Tibial nerve (tissue), 4 donors: ENCODE measurements around the gene STMND1. TPM values are rescaled to one million over a fixed set of nuclear protein-coding genes. Genes with fewer than 3 reads are reported as not detected.

ENCODE experiments used
- DNase-seq, 2 donors: peaks; one replicate each; pipeline ENCODE4 v3.0.0-alpha.2; 2019; ENCODE audit warnings: low spot score in 2 of 2
- H3K27ac ChIP-seq, 4 donors: fragments of 200-600 bp; sonication (generic) in 3 of 4; one replicate each; pipeline ENCODE4 v1.5.1; 2017 to 2019; ENCODE audit warnings: mild to moderate bottlenecking in 1 of 4
- H3K27me3 ChIP-seq, 2 donors: fragments of 200-600 bp; sonication (generic) in 1 of 2; one replicate each; pipeline versions ENCODE4 v1.5.1 to v1.6.0; 2017 to 2019
- H3K36me3 ChIP-seq, 3 donors: fragments of 200-600 bp; sonication (generic); one replicate each; pipeline ENCODE4 v1.5.1; 2018 to 2019
- H3K4me1 ChIP-seq, 4 donors: fragments of 200-600 bp; sonication (generic) in 3 of 4; one replicate each; pipeline ENCODE4 v1.5.1; 2017 to 2019
- H3K4me3 ChIP-seq, 4 donors: fragments of 200-600 bp; sonication (generic) in 3 of 4; one replicate each; pipeline ENCODE4 v1.5.1; 2017 to 2019; ENCODE audit warnings: mild to moderate bottlenecking in 1 of 4, moderate library complexity in 1 of 4
- H3K9me3 ChIP-seq, 4 donors: fragments of 200-600 bp; sonication (generic) in 3 of 4; one replicate each; pipeline ENCODE4 v1.5.1; 2017 to 2019
- EP300 ChIP-seq, 2 donors: sonication (generic); formaldehyde crosslinking; IDR thresholded peaks; one replicate each; pipeline ENCODE4 v1.6.1; 2017; ENCODE audit warnings: antibody characterized with exemption in 2 of 2, mild to moderate bottlenecking in 1 of 2
- POLR2A ChIP-seq, 2 donors: fragments of 450-650 bp; IDR thresholded peaks; one replicate each; pipeline ENCODE4 v1.6.1; 2017; ENCODE audit warnings: antibody characterized with exemption in 2 of 2, mild to moderate bottlenecking in 2 of 2, moderate library complexity in 2 of 2
- WGBS, 2 donors: methylation state at CpG; one replicate each; pipeline ENCODE4 v1.1.5; 2018; 5-methylcytosine and 5-hydroxymethylcytosine counted together
- total RNA-seq, 4 donors: library from RNA; depleted of rRNA; stranded (reverse); fragments of >200 nt; gene quantifications; one replicate each; pipeline ENCODE4 v1.1.0, GENCODE V29; 2016
- TF ChIP-seq, protein P1 (sequence below), 5 experiments: fragments of 200-600 bp in 3 of 5; fragments of 450-650 bp in 2 of 5; sonication (generic) in 3 of 5; IDR thresholded peaks; one replicate each; pipeline ENCODE4 v1.5.1; 2016 to 2019; ENCODE audit warnings: antibody characterized with exemption in 5 of 5, mild to moderate bottlenecking in 3 of 5, moderate library complexity in 2 of 5

STMND1 gene
- total RNA-seq, 4 donors from 2014 or later: not detected

GRCh38 chr6:17132967-17133366, 31.1 kb downstream of the STMND1 start:
- H3K4me1 ChIP-seq: no peaks in the 10 kb centered on the region
- H3K27ac ChIP-seq: no peak overlapping the region
- H3K4me3 ChIP-seq: no peak overlapping the region
- peaks cover 0 to 38% (median 3%) of the 10 kb centered on the region in 4 donors for H3K9me3 ChIP-seq
- no peaks in the 10 kb centered on the region for H3K36me3 ChIP-seq
- no peak for DNase-seq
- no peaks in the 10 kb centered on the region for H3K27me3 ChIP-seq
- TF ChIP-seq EP300 (IDR thresholded peaks at IDR 0.05): no peak
- TF ChIP-seq POLR2A (IDR thresholded peaks at IDR 0.05): no peak
- TF ChIP-seq, protein P1, sequence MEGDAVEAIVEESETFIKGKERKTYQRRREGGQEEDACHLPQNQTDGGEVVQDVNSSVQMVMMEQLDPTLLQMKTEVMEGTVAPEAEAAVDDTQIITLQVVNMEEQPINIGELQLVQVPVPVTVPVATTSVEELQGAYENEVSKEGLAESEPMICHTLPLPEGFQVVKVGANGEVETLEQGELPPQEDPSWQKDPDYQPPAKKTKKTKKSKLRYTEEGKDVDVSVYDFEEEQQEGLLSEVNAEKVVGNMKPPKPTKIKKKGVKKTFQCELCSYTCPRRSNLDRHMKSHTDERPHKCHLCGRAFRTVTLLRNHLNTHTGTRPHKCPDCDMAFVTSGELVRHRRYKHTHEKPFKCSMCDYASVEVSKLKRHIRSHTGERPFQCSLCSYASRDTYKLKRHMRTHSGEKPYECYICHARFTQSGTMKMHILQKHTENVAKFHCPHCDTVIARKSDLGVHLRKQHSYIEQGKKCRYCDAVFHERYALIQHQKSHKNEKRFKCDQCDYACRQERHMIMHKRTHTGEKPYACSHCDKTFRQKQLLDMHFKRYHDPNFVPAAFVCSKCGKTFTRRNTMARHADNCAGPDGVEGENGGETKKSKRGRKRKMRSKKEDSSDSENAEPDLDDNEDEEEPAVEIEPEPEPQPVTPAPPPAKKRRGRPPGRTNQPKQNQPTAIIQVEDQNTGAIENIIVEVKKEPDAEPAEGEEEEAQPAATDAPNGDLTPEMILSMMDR (IDR thresholded peaks at IDR 0.05): no peak

DNA sequence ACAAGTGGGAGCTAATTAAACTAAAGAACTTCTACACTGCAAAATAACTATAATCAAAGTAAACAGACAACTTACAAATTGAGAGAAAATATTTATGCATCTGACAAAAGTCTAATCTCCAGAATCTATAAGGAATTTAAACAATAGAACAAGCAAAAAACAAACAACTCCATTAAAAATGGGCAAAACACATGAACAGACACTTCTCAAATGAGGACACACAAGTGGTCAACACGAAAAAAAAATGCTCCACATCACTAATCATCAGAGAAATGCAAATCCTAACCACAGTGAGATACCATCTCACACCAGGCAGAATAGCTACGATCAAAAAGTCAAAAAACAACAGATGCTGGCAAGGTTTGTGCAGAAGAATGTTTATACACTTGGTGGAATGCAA, 36.2 kb downstream of the STMND1 start:
- WGBS, 2 donors: 47 to 54% methylated on average over 2 of the region's 2 CpGs
- TF ChIP-seq EP300 (IDR thresholded peaks at IDR 0.05): no peak
- no peak for TF ChIP-seq POLR2A (IDR thresholded peaks at IDR 0.05)
- TF ChIP-seq, protein P1 (IDR thresholded peaks at IDR 0.05): no peak
- no peaks in the 10 kb centered on the region for H3K36me3 ChIP-seq
- no peak overlapping the region for H3K27ac ChIP-seq
- H3K9me3 ChIP-seq: peaks cover 0 to 46% (median 7%) of the 10 kb centered on the region in 4 donors
- no peaks in the 10 kb centered on the region for H3K4me1 ChIP-seq
- H3K4me3 ChIP-seq: no peak overlapping the region
- no peaks in the 10 kb centered on the region for H3K27me3 ChIP-seq
- no peak for DNase-seq

GRCh38 chr6:17144016-17144415, 42.2 kb downstream of the STMND1 start:
- Histone ChIP-seq H3K9me3 (peaks cover 0 to 33% (median 2%) of the 10 kb centered on the region in 4 donors), H3K27ac (no peak overlapping the region), H3K27me3 (no peaks in the 10 kb centered on the region), H3K4me1 (no peaks in the 10 kb centered on the region), H3K4me3 (no peak overlapping the region), H3K36me3 (no peaks in the 10 kb centered on the region)
- DNase-seq: no peak
- no peak for TF ChIP-seq POLR2A (IDR thresholded peaks at IDR 0.05)
- TF ChIP-seq, protein P1 (IDR thresholded peaks at IDR 0.05): no peak
- TF ChIP-seq EP300 (IDR thresholded peaks at IDR 0.05): no peak
- 100% methylated on average over 1 of the region's 1 CpG for WGBS, 2 donors

GRCh38 chr6:17149571-17149970, 47.7 kb downstream of the STMND1 start:
- TF ChIP-seq POLR2A (IDR thresholded peaks at IDR 0.05) (no peak), EP300 (IDR thresholded peaks at IDR 0.05) (no peak)
- TF ChIP-seq, protein P1 (IDR thresholded peaks at IDR 0.05): no peak
- H3K36me3 ChIP-seq: no peaks in the 10 kb centered on the region
- no peaks in the 10 kb centered on the region for H3K4me1 ChIP-seq
- peaks cover 0 to 29% (median 3%) of the 10 kb centered on the region in 4 donors for H3K9me3 ChIP-seq
- H3K27me3 ChIP-seq: no peaks in the 10 kb centered on the region
- WGBS, 2 donors: 73 to 83% methylated on average over 2 of the region's 2 CpGs
- no peak for DNase-seq
- no peak overlapping the region for H3K27ac ChIP-seq
- no peak overlapping the region for H3K4me3 ChIP-seq

DNA sequence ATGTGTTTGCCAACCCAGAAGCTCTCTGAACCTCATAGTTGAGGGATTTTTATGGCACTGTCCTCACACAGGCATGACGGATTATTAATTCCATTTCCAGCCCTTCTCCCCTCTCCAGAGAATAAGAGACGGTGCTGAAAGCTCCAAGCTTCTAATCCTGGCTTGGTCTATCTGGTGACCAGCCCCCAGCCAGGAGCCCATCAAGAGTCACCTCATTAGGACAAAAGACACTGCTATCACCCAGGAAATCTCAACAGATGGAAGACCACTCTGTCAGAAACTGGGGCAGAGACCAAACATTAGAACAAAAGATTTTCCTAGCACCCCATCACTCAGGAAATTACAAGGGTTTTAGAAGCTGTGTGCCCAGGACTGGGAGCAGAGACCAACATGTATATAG, 48.2 kb downstream of the STMND1 start:
- Histone ChIP-seq H3K4me3 (no peak overlapping the region), H3K27ac (no peak overlapping the region), H3K9me3 (peaks cover 0 to 23% (median 3%) of the 10 kb centered on the region in 4 donors), H3K36me3 (no peaks in the 10 kb centered on the region), H3K4me1 (no peaks in the 10 kb centered on the region), H3K27me3 (no peaks in the 10 kb centered on the region)
- no peak for DNase-seq
- WGBS, 2 donors: 49 to 65% methylated on average over 2 of the region's 2 CpGs
- no peak for TF ChIP-seq POLR2A (IDR thresholded peaks at IDR 0.05)
- TF ChIP-seq, protein P1 (IDR thresholded peaks at IDR 0.05): no peak
- TF ChIP-seq EP300 (IDR thresholded peaks at IDR 0.05): no peak
